SK-MEL-5 (cell line): Measurements from ENCODE around the gene VEGFD. TPM values are rescaled to one million over a fixed set of nuclear protein-coding genes. Genes with fewer than 3 reads are reported as not detected.

Source experiments
- DNase-seq: peaks from one replicate; pipeline ENCODE4 v3.0.0-alpha.2; 2016; ENCODE audit warnings: low read depth, low spot score
- in situ Hi-C: cut with HindIII; loops from 2 replicates; pipeline ENCODE4 v1.10.0; 2016; ENCODE audit warnings: low sequenced_read_pairs, high pct_unique_total_duplicates, low pct_unique_long_range_greater_than_20kb
- polyA plus RNA-seq, 2 experiments: library from polyadenylated mRNA; depleted of rRNA; stranded (reverse); fragments of >200 nt; gene quantifications; 2 replicates each; pipeline ENCODE4 v1.2.3, GENCODE V29; 2015
- total RNA-seq: library from RNA; depleted of rRNA; stranded (reverse); fragments of >200 nt; shearing (Covaris generic); gene quantifications from 2 replicates; pipeline ENCODE4 v1.2.3, GENCODE V29; 2014; rRNA removed

VEGFD gene, protein sequence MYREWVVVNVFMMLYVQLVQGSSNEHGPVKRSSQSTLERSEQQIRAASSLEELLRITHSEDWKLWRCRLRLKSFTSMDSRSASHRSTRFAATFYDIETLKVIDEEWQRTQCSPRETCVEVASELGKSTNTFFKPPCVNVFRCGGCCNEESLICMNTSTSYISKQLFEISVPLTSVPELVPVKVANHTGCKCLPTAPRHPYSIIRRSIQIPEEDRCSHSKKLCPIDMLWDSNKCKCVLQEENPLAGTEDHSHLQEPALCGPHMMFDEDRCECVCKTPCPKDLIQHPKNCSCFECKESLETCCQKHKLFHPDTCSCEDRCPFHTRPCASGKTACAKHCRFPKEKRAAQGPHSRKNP
- 0.21 and 0.34 TPM in 2 replicates for total RNA-seq
- 0.10 TPM in 1 of 2 replicates, not detected in the other for polyA plus RNA-seq (2015; cell fraction: cytosol; rRNA removed)
- 4.9 and 8.3 TPM in 2 replicates for polyA plus RNA-seq (2015; cell fraction: nucleus; rRNA removed)

DNA sequence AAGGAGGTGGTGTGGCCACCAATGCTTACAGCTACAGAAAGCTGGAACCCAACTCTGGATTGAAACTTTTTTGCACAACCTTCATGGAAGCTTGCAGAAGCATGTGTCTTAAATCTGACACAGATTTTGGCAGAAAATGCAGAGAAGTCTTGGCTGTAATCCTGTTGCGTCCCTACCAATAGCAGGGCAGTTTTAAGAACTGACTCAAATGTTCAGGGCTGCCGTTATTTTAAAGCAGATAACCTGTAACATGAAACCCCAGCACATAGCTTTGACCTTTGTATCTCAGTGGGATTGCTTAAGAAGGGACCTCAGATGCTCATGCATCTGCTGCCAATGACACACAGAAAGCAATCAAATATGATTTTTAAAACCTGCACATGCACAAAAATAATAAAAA lies at the start of gene VEGFD:
Gene VEGFD (minus strand): TSS at position 110 of the 400 bp plus-strand sequence. CDS start 467 bp downstream, outside the sequence.
- DNase-seq, result no peak
- in situ Hi-C loops, result no loop called here

DNA sequence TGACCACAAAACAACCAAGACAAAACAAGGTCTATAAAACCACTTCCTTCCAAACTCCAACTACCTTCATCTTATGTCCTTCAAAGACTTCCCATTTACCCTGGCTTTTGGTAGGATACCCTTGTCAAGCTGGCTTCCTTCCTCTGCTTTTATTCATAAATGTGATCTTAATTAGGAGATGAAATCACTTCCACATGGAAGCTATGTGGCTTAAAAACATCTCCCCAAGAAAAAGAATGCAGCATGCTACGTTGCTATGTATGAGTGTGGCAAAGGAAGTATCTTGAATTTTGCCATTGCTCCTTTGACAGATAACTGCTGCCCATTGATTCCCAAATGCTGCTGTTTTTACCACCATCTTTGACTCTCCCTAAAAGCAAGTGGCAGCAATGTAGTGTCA lies 46.4 kb upstream of the VEGFD start:
- no peak for DNase-seq
- in situ Hi-C loops, result no loop called here

DNA sequence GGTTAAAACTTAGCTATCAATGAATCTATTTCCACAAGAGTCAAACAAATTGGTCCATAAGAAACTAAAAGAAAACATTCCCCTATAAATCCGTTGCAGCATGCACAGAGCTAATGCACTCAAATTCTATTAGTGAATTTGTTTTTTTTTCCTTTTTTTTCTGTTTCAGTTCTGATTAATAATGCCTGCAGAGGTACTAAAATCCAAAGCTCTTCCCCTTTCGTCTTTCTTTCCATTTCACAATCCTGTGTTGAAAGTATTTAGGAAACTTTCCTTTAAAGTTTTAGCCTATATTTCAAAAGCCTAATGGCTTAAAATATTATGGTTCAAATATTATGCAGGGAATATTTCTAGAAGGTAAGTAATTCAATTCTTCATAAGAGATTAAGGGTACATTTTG lies 45.9 kb upstream of the VEGFD start:
- no peak for DNase-seq
- in situ Hi-C loops, result no loop called here

DNA sequence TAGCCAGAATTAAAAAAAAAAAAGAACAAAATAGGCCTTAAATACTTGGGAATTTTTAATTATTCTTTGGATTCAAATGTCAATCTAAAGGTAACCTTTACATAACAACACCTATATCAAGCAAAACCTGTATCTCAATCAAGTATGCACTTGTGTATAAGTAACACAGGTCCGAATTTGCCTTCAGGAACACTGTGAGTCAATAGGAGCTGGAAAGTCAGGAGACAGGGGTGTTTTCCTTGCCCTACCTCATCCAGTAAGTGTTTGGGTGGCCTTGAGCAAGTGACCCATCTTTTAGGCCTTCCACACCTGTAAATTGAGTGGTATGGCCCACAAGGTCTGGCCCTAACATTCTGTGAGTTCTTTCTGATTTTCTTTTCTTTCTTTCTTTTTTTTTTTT lies 40.8 kb upstream of the VEGFD start:
- DNase-seq, result no peak
- in situ Hi-C loops, result no loop called here

DNA sequence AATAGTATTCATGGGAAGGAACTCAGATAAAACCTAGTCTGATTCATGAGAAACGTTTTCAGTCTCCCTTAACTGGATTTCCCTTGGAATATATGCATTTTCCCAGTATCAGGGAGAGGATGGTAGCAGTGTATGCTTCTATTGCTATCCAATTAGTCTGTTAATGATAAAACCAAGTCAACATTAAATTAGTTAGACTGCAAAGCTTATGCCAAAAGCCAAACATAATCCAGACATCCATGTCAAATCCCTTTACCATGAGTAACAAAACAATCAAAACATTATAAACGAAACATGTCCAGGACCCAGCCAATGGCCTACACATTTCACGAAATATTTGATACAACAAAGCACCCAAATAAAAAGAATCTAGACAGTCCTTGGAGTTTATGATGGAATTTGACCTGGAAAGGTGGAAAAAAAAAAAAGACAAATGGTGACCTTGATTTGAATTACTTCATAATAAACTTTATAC lies 34.5 kb upstream of the VEGFD start:
- no peak for DNase-seq
- in situ Hi-C loops, result no loop called here

DNA sequence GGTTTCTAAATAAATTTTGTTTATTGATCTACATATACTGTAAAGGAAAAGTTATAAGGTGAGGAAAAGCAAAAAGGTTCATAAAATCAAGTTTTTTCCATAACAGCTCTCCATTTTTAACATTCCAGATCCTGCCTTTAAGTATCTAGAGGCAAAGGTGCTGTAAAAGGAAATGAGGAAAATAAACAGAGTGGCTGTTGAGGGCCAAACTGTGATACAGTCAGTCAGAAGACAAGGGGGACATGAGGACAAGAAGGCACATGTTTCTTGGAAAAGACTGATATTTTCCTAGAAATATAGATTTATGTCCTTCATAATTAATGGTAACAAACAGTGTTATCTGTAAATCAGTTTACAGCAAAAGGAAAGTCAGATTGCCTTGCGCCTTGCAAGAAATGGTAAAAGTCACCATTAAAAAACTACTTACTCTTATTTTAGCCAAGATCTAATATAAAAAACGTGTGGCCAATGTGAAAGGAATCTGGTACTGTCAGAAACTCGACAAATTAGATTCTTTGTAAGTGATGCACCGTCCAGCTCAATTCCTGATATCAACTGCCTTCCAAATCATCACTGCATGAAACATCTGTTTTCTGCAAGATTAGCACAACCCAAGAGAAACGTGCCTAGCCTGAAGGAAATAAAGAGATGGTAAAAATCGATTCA lies 34.0 kb upstream of the VEGFD start:
- in situ Hi-C loops, result no loop called here
- no peak for DNase-seq

DNA sequence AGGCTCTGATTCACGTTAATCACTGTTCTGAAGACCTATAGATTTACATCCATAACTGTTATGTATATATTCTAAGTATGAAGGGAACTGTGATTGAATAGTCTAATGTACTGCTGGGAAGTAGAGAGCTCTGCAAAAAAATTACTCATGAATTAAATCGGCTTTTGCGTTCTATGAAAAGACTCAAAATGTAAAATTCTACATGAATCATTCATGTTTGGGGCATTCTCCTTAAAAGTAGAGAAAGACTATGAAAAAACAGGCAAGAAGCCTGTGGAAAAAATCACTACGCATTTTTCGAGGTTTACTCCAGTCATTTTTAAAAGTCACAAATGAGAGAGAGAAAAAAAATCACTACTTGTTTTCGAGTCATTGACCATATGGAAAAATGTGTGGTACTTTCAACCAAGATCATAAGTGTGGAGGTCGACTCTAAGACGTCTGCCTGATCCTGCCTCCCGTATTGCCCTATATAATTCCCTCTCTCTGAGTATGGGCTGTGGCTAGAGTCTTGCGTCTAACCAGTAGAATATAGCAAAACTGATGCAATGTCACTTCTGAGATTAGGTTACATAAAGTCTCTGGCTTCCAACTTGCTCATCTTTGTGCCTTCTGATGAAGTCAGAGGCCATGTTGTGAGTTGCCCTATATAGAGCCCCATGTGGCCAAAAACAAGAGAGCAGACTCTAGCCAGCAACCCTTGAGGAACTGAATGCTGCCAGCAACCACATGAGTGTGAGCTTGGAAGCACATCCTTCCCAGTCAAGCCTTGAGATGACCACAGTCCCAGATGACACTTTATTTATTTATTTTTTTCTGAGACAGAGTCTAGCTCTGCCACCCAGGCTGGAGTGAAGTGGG lies 32.1 kb upstream of the VEGFD start:
- in situ Hi-C loops, result no loop called here
- peak; percentile 65 for DNase-seq

DNA sequence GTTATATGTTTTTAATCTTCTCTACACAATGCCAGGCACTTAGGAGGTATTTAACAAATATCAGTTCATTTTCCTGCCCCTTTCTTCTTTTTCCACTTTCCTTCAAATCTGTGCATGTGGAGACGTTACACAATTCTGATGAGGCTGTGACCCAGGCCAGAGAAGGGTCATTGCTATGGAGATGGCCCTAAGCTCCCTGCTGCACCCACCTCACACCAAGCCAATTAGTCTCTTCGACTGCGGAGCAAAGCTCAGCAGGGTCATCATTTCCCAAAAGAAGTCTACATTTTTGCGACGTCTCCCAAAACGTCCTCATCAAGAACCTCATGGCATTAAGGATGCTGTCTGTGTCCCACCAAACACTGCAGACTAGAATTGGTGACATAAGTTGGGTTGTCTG lies 28.9 kb upstream of the VEGFD start:
- in situ Hi-C loops, result no loop called here
- DNase-seq, result no peak

DNA sequence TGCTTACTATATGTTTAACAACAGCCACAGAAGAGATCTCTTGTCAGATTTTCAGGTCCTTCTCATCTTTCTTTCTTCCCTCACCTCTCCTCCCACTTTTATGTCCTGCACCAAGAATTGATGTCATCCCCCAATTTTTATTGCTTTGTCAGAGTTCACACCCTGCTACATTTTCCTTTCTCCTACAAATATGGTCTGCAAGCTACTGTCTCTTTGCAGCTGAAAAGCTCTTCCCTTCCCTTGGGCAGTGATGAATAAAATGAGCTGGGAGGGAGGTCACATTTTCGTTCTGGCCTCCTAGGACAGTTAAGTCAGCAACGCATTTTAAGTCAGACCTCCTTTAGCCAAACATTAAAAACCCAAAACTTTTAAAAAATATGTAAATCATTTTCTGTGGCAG lies 26.7 kb upstream of the VEGFD start:
- DNase-seq, result no peak
- in situ Hi-C loops, result no loop called here

DNA sequence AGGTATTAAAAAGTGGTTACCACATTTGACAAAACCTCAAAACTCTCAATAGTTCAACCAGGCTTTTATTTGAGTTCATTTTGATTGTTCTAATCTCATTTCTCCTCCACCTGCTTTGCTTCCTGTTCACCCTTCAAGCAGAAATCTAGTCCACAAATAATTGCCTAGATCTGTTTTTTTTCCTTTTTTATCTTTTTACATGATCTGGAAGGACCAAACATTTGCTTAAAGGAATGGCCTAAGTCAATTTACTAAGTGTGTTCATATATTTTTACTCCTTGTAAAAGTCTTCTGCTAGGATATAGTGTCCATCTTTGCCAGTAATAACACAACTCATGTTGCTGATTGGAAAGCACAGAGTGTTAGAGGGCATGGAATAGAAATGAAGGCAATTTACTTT lies 26.2 kb upstream of the VEGFD start:
- DNase-seq, result no peak
- in situ Hi-C loops, result no loop called here

DNA sequence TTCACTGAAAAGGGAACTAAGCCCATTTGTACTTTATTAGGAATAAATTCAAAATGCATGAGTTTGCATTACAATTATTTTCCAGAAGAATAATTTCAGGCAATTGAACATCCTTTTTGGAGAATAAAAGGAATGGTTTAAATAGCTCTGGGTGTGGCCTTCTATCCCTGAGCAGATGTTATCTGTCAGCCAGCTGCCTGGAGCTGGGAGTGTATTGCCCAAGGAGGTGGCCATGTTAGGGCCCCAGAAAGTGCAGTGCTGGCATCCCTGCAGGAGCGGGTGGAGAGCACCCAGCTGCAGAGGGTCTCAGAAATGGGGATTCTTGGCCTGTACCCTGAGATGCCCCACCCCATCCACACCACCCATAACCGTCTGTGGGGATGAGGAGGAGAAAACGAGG lies 21.6 kb upstream of the VEGFD start:
- no peak for DNase-seq
- in situ Hi-C loops, result no loop called here

DNA sequence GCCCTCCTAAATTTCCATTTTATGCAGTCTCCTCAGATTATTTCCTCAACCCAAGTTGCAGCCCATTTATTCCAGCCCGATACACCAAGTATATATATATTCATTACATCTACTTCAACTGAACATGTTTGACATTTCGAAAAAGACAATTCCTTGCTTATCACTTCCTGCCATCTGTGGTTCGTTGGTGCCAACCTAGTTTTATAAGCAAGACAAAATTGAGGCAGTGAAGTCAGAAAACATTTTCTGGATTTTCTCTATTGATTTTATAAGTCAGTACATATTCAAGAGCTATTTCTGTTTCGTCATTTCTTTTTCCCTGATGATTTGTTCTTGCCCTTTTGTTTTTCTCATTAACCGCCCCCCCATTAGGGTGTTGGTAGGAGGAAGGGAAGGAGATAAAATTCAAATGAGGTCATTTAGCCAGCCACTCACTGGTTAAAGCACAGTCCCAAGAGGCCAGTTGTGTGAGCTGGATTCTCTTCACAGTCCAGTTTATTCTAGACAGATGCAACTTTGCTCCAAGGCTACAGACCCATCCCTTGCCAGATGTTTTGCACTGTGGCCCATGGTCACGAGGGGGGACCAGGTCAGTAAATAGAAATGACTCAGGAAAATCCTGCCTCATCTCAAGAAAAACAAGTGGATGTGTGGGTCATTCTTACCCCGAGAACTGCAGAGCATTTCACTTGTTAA lies 20.3 kb upstream of the VEGFD start:
- DNase-seq, result no peak
- in situ Hi-C loops, result no loop called here

DNA sequence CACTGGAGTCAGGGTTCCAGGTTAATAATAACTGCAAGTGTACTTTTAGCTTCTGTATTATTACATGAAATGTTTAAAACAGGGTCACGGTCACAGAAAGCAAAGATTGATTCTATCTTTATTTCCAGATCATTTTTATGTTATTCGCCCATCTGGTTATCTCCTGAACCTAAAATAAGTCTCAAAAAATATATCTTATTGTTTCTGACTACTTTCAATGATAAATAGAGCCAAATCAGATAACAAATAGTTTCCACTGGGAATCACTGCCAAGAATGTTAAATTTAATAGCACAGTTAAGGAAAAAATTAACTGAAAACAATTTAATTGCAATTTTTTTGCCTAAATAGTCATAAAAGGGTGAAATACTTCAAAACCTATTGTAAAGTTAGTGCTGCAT lies 17.2 kb upstream of the VEGFD start:
- DNase-seq, result no peak
- in situ Hi-C loops, result no loop called here

DNA sequence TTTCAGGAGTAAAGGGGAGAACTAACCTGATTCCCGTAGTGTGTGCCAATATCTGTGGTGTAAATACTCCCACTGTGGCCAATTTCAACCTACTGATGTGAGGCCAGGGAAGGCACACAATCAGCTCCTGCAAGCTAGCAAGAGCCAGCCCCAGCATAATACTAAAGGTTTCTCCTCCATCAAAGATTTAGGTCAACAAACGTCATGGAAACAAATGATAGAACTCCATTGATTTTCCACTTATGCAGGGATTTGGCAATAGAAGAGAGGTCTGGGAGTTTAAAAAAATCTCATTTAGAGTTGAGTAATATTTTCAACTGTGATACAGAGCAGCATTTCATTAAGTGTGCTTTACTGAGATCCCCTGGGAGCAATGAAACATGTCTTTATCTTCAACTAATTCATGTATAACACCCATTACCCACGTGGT lies 15.8 kb upstream of the VEGFD start:
- peak; percentile 19 for DNase-seq
- in situ Hi-C loops, result no loop called here

DNA sequence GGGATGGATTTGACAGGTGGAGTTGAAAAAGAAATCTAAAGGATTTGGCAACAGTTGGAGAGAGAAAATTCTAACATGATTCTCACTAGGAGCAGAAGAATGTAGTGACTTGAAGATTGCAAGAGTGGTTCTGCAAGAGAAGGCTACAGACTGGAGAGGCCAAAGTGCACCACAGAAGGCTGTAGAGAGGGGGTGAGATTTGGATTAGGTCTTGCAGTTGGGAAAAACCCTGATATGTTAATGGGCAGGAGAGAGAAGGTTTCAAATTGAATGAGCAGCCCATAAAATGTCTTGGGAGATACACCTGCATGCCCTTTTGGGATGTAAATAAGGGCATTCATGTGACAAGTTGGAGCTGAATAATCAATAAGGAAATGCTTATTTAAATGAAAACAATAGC lies 14.7 kb upstream of the VEGFD start:
- in situ Hi-C loops, result no loop called here
- no peak for DNase-seq

DNA sequence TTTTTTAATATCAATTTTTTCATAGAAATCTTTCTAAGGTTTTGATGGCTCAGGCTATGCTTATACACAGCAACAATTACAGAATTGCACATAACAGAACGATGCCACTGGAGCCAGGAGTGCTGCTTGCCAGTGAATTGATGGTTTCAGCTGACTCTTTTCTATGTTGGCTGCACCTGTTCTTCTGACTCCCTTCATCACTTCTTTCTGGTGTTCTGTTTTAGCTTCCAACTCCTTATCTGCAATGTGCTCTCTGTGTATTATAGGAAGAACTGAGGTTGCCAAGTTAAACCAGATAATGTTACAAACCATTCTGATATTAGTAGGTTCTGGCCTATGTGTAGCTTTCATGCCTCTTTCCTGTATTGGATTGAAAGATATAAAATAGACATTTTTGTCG lies 11.6 kb upstream of the VEGFD start:
- in situ Hi-C loops, result no loop called here
- no peak for DNase-seq

DNA sequence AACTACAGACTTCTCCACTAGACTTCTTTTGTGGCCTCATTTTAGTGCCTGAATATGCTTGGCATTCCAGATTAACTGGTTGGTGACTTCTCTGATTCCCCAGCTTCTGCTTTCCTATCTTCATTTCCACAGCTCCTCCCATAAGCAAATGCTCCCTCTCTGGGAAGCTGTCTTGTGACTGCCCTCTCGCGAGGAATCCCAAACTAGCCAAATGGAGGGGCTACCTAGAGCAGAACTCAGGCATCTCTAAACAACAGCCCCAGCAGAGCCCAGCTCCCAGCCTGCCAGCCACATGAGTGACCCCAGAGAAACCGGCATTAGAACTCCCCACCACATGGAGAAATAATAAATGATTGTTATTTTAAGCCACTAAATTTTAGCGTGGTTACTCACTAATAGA lies 7.6 kb upstream of the VEGFD start:
- in situ Hi-C loops, result no loop called here
- DNase-seq, result no peak

DNA sequence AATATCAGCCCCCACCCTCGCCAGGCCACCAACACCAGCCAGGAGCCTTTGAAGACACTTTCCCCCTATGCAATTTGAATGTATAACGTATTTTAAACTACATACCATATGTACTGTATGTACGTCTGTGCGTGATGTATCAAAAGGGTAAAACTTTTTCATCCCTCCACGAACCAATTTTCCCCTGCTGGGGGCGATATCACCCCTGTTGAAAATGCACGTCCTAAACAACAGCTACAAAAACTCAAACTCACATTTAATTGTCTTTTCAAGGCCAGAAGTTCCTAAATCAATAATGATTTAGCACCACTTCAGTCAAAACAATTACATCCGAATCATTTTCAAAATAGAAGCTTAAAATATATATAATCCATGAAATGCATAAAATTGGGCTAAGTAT lies 1.4 kb downstream of the VEGFD start:
- in situ Hi-C loops, result no loop called here
- no peak for DNase-seq
